Activated naive CD4-positive, alpha-beta T cell treated with anti-CD3 and anti-CD28 coated beads for 36 hours (primary cell): Measurements from ENCODE around the gene ZNF862. TPM values are rescaled to one million over a fixed set of nuclear protein-coding genes. Genes with fewer than 3 reads are reported as not detected.

Source experiments
- CTCF ChIA-PET: fragments of 350-600 bp; sonication (Branson Sonifier 250); formaldehyde crosslinking; loops from one replicate; lab custom pipeline; 2021; ENCODE audit warnings: antibody characterized with exemption; lab: Charles Lee
- DNase-seq: peaks from one replicate; pipeline ENCODE4 v3.0.0-alpha.2; 2020
- H3K27ac Mint-ChIP-seq: one replicate; pipeline ENCODE4 v1.8.0; 2021; ENCODE audit warnings: mild to moderate bottlenecking, mixed read lengths
- H3K27me3 Mint-ChIP-seq: one replicate; pipeline ENCODE4 v1.8.0; 2021; ENCODE audit warnings: low read depth, mixed read lengths
- H3K36me3 Mint-ChIP-seq: one replicate; pipeline ENCODE4 v1.8.0; 2021; ENCODE audit warnings: low read depth, mixed read lengths
- H3K4me1 Mint-ChIP-seq: one replicate; pipeline ENCODE4 v1.8.0; 2021; ENCODE audit warnings: low read depth, mixed read lengths
- H3K4me3 Mint-ChIP-seq: one replicate; pipeline ENCODE4 v1.8.0; 2021; ENCODE audit warnings: mild to moderate bottlenecking, moderate library complexity, mixed read lengths
- H3K9me3 Mint-ChIP-seq: one replicate; pipeline ENCODE4 v1.8.0; 2021; ENCODE audit warnings: mixed read lengths
- intact Hi-C: fragments of 100-400 bp; cut with micrococcal nuclease; formaldehyde crosslinking; loops from one replicate; pipeline ENCODE4 v1.15.1; 2023
- total RNA-seq, 2 experiments: library from RNA; stranded (reverse); gene quantifications; one replicate each; pipeline ENCODE4 v1.2.3, GENCODE V29; 2021

Gene ZNF862
- total RNA-seq, 2 experiments from 2014 or later: 17.6 to 19.4 TPM

- CTCF ChIA-PET: interaction anchor here (0.8 to 1.9 kb wide), 8 partner anchors 15 to 174 kb away, joined by 3 to 10 read pairs (median 4); no protein-coding TSS in a partner anchor
- no peaks in the 10 kb centered on the region for H3K9me3 Mint-ChIP-seq
- H3K4me1 Mint-ChIP-seq: no peaks in the 10 kb centered on the region
- H3K4me3 Mint-ChIP-seq: no peak overlapping the region
- H3K27me3 Mint-ChIP-seq: no peaks in the 10 kb centered on the region
- DNase-seq: peak; percentile 75
- no peaks in the 10 kb centered on the region for H3K36me3 Mint-ChIP-seq
- H3K27ac Mint-ChIP-seq: no peak overlapping the region
- intact Hi-C loops: loop anchor here (1.0 to 10.0 kb wide), 4 partner anchors 57 to 245 kb away; no protein-coding TSS in a partner anchor
Observed at GRCh38 chr7:149799397-149800168, 38.6 kb upstream of the ZNF862 start.

DNA sequence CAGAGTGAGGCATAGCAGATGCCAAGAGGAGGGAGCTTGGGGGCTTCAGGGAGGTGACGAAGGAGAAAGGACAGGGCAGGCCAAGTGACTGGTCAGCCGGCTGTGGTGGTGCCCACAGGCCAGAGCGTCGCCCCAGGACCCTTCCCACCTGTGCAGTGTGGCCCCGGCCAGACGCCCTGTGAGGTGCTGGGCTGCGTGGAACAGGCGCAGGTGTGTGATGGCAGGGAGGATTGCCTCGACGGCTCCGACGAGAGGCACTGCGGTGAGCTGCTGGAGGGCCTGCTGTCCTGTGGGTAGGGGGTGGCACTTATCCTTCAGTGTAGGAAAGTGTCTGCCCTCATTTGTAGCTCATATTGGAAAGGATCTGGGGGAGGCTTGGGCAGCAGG, 38.0 kb upstream of the ZNF862 start:
- CTCF ChIA-PET: interaction anchor here (0.8 to 1.9 kb wide), 8 partner anchors 16 to 174 kb away, joined by 3 to 10 read pairs (median 4); no protein-coding TSS in a partner anchor
- Mint-ChIP-seq H3K27ac (no peak overlapping the region), H3K4me3 (no peak overlapping the region), H3K27me3 (no peaks in the 10 kb centered on the region), H3K9me3 (no peaks in the 10 kb centered on the region), H3K4me1 (no peaks in the 10 kb centered on the region), H3K36me3 (no peaks in the 10 kb centered on the region)
- intact Hi-C loops: loop anchor here (2.0 to 10.0 kb wide), 2 partner anchors 131 to 245 kb away; no protein-coding TSS in a partner anchor
- no peak for DNase-seq

GRCh38 chr7:149801002-149801566, 37.1 kb upstream of the ZNF862 start:
- H3K4me3 Mint-ChIP-seq: no peak overlapping the region
- H3K9me3 Mint-ChIP-seq: no peaks in the 10 kb centered on the region
- H3K27me3 Mint-ChIP-seq: no peaks in the 10 kb centered on the region
- H3K27ac Mint-ChIP-seq: no peak overlapping the region
- intact Hi-C loops: loop anchor here (2.0 to 10.0 kb wide), 2 partner anchors 132 to 244 kb away; no protein-coding TSS in a partner anchor
- no peaks in the 10 kb centered on the region for H3K36me3 Mint-ChIP-seq
- CTCF ChIA-PET: interaction anchor here (1.6 to 1.9 kb wide), 3 partner anchors 57 to 138 kb away, joined by 4 to 10 read pairs (median 4); no protein-coding TSS in a partner anchor
- no peaks in the 10 kb centered on the region for H3K4me1 Mint-ChIP-seq
- no peak for DNase-seq

- no peaks in the 10 kb centered on the region for H3K9me3 Mint-ChIP-seq
- no peaks in the 10 kb centered on the region for H3K27me3 Mint-ChIP-seq
- no peaks in the 10 kb centered on the region for H3K4me1 Mint-ChIP-seq
- intact Hi-C loops: loop anchor here (2.0 to 10.0 kb wide), 2 partner anchors 133 to 243 kb away; no protein-coding TSS in a partner anchor
- H3K36me3 Mint-ChIP-seq: no peaks in the 10 kb centered on the region
- CTCF ChIA-PET: no interaction called here
- H3K4me3 Mint-ChIP-seq: no peak overlapping the region
- no peak for DNase-seq
- no peak overlapping the region for H3K27ac Mint-ChIP-seq
Observed at GRCh38 chr7:149801816-149802215, 36.4 kb upstream of the ZNF862 start.

GRCh38 chr7:149802966-149803365, 35.2 kb upstream of the ZNF862 start:
- intact Hi-C loops: loop anchor here (10.0 kb wide), 1 partner anchor 242 kb away; no protein-coding TSS in a partner anchor
- no peak for DNase-seq
- Mint-ChIP-seq H3K4me1 (no peaks in the 10 kb centered on the region), H3K4me3 (no peak overlapping the region), H3K9me3 (no peaks in the 10 kb centered on the region), H3K27ac (no peak overlapping the region), H3K36me3 (no peaks in the 10 kb centered on the region), H3K27me3 (no peaks in the 10 kb centered on the region)
- CTCF ChIA-PET: no interaction called here

GRCh38 chr7:149803551-149804074, 34.6 kb upstream of the ZNF862 start:
- Mint-ChIP-seq H3K27me3 (no peaks in the 10 kb centered on the region), H3K27ac (no peak overlapping the region), H3K9me3 (no peaks in the 10 kb centered on the region), H3K36me3 (no peaks in the 10 kb centered on the region), H3K4me1 (no peaks in the 10 kb centered on the region), H3K4me3 (no peak overlapping the region)
- CTCF ChIA-PET: no interaction called here
- intact Hi-C loops: loop anchor here (10.0 kb wide), 1 partner anchor 241 kb away; no protein-coding TSS in a partner anchor
- no peak for DNase-seq

DNA sequence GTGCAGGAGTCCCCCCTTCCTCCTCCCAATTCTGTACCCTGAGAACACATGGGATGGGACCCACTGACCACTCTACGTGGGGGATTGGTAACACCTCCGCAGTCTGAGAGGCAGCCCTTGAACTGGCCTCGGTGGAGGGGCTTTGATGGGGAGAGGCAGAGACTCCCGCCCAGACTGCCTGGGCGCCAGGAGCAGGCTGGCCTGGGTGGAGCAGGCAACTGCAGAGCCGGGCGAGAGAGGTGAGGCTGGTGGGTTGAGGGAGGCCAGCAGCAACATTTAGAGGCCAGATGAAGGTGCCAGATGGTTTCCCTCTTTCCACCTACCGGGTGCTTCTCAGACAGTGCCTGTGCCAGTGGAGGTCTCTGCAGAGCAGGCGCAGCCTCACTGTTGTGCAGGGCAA, 34.1 kb upstream of the ZNF862 start:
- no peak for DNase-seq
- Mint-ChIP-seq H3K4me3 (no peak overlapping the region), H3K27me3 (no peaks in the 10 kb centered on the region), H3K9me3 (no peaks in the 10 kb centered on the region), H3K27ac (no peak overlapping the region), H3K36me3 (no peaks in the 10 kb centered on the region), H3K4me1 (no peaks in the 10 kb centered on the region)
- intact Hi-C loops: loop anchor here (10.0 kb wide), 1 partner anchor 241 kb away; no protein-coding TSS in a partner anchor
- CTCF ChIA-PET: no interaction called here

- H3K27me3 Mint-ChIP-seq: no peaks in the 10 kb centered on the region
- H3K36me3 Mint-ChIP-seq: no peaks in the 10 kb centered on the region
- H3K9me3 Mint-ChIP-seq: no peaks in the 10 kb centered on the region
- H3K4me3 Mint-ChIP-seq: no peak overlapping the region
- no peaks in the 10 kb centered on the region for H3K4me1 Mint-ChIP-seq
- no peak overlapping the region for H3K27ac Mint-ChIP-seq
- intact Hi-C loops: loop anchor here (2.0 to 10.0 kb wide), 3 partner anchors 48 to 470 kb away; no protein-coding TSS in a partner anchor
- no peak for DNase-seq
- CTCF ChIA-PET: interaction anchor here (0.6 to 2.1 kb wide), 4 partner anchors 9 to 77 kb away, joined by 3 to 8 read pairs (median 5); partner anchors contain the start of gene ZNF862
Observed at GRCh38 chr7:149806726-149807125, 31.4 kb upstream of the ZNF862 start.

DNA sequence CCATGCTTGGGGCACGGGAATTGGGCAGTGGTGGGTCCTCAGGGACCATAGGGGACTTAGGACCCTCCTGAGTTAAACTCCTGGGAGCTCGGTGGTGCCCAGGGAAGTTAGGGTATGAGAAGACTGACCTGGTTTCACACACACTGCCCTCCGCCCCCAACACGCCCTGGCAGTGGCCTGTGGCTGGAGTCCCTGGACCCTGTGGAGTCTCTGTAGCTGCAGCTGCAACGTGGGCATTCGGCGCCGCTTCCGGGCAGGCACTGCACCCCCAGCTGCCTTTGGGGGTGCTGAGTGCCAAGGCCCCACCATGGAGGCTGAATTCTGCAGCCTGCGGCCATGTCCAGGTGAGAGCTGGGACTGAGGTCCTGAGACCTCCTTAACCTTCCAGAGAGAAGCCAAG, 29.9 kb upstream of the ZNF862 start:
- H3K27ac Mint-ChIP-seq: no peak overlapping the region
- H3K4me1 Mint-ChIP-seq: no peaks in the 10 kb centered on the region
- H3K36me3 Mint-ChIP-seq: no peaks in the 10 kb centered on the region
- DNase-seq: no peak
- H3K27me3 Mint-ChIP-seq: no peaks in the 10 kb centered on the region
- CTCF ChIA-PET: interaction anchor here (0.7 kb wide), 1 partner anchor 36 kb away, joined by 3 read pairs; no protein-coding TSS in a partner anchor
- no peaks in the 10 kb centered on the region for H3K9me3 Mint-ChIP-seq
- intact Hi-C loops: loop anchor here (10.0 kb wide), 1 partner anchor 236 kb away; no protein-coding TSS in a partner anchor
- H3K4me3 Mint-ChIP-seq: no peak overlapping the region

GRCh38 chr7:149809215-149809614, 29.0 kb upstream of the ZNF862 start:
- Mint-ChIP-seq H3K4me1 (no peaks in the 10 kb centered on the region), H3K36me3 (no peaks in the 10 kb centered on the region), H3K4me3 (no peak overlapping the region), H3K9me3 (no peaks in the 10 kb centered on the region), H3K27ac (no peak overlapping the region), H3K27me3 (no peaks in the 10 kb centered on the region)
- CTCF ChIA-PET: interaction anchor here (0.5 kb wide), 1 partner anchor 98 kb away, joined by 5 read pairs; no protein-coding TSS in a partner anchor
- intact Hi-C loops: loop anchor here (10.0 kb wide), 1 partner anchor 236 kb away; no protein-coding TSS in a partner anchor
- DNase-seq: no peak

GRCh38 chr7:149811221-149811620, 27.0 kb upstream of the ZNF862 start:
- intact Hi-C loops: no loop called here
- CTCF ChIA-PET: no interaction called here
- H3K36me3 Mint-ChIP-seq: no peaks in the 10 kb centered on the region

More at GRCh38 chr7:149811221-149811620, 27.0 kb upstream of the ZNF862 start:
- Mint-ChIP-seq H3K4me3 (no peak overlapping the region), H3K9me3 (no peaks in the 10 kb centered on the region), H3K4me1 (no peaks in the 10 kb centered on the region), H3K27ac (no peak overlapping the region), H3K27me3 (no peaks in the 10 kb centered on the region)
- DNase-seq: no peak
